Ureter (tissue), 1 donor: ENCODE data around the gene ACSF3. TPM values are rescaled to one million over a fixed set of nuclear protein-coding genes. Genes with fewer than 3 reads are reported as not detected.

ENCODE experiments used
- DNase-seq: peaks from one replicate; pipeline ENCODE4 v3.0.0-alpha.2; 2020; ENCODE audit warnings: low spot score
- total RNA-seq: library from RNA; stranded (reverse); gene quantifications from one replicate; pipeline ENCODE4 v1.2.4, GENCODE V29; 2023
- donor health status: DM: yes; HTN: yes; CAD: no.

Gene ACSF3
- total RNA-seq, 1 donor from 2014 or later, result 51.7 TPM

GRCh38 chr16:89201439-89202377, 108.1 kb downstream of the ACSF3 start:
- peak; percentile 84 for DNase-seq

- DNase-seq, result no peak
Observed at GRCh38 chr16:89202422-89203215, 109.0 kb downstream of the ACSF3 start.

Other genes starting within 250 kb of the ACSF3 start
- gene GALNS, start 236.9 kb upstream of the ACSF3 start, total RNA-seq, result 44.4 TPM
- 55.3 TPM for gene TRAPPC2L, start 236.7 kb upstream of the ACSF3 start, total RNA-seq
- not detected for gene PABPN1L, start 227.2 kb upstream of the ACSF3 start, total RNA-seq
- gene CBFA2T3, start 116.6 kb upstream of the ACSF3 start, total RNA-seq, result 11.2 TPM
- gene CDH15, start 77.9 kb downstream of the ACSF3 start, total RNA-seq, result not detected
- 2.5 TPM for gene SLC22A31, start 106.7 kb downstream of the ACSF3 start, total RNA-seq
- gene ZNF778, start 123.9 kb downstream of the ACSF3 start, total RNA-seq, result 10.0 TPM